NCI-H460 (cell line): Measurements from ENCODE around the gene NPTN. TPM values are rescaled to one million over a fixed set of nuclear protein-coding genes. Genes with fewer than 3 reads are reported as not detected.

Experiments
- DNase-seq: peaks from one replicate; pipeline ENCODE4 v3.0.0-alpha.2; 2016; ENCODE audit warnings: low read depth; ENCODE audit errors: extremely low read depth
- total RNA-seq: library from RNA; depleted of rRNA; stranded (reverse); fragments of >200 nt; shearing (Covaris generic); gene quantifications from 2 replicates; pipeline ENCODE4 v1.2.3, GENCODE V29; 2014; rRNA removed

NPTN gene
- total RNA-seq, 1 experiment from 2014 or later: 59.7 TPM

GRCh38 chr15:73527598-73527997 lies 105.6 kb downstream of the NPTN start:
- no peak for DNase-seq

GRCh38 chr15:73524919-73525318 lies 108.3 kb downstream of the NPTN start:
- no peak for DNase-seq

GRCh38 chr15:73522011-73522410 lies 111.2 kb downstream of the NPTN start:
- DNase-seq: no peak

- DNase-seq: no peak
These were observed 114.1 kb downstream of the NPTN start for GRCh38 chr15:73518876-73519733.

- no peak for DNase-seq
These were observed 114.9 kb downstream of the NPTN start for GRCh38 chr15:73518180-73518862.

GRCh38 chr15:73517566-73517965 lies 115.6 kb downstream of the NPTN start:
- no peak for DNase-seq

- no peak for DNase-seq
These were observed 117.7 kb downstream of the NPTN start for GRCh38 chr15:73515527-73515926.

Other genes with a start within 250 kb of the NPTN start
- gene REC114, start 190.2 kb downstream of the NPTN start, total RNA-seq: not detected in 2 replicates
- gene CD276, start 51.0 kb upstream of the NPTN start, total RNA-seq: 30.2 and 32.8 TPM in 2 replicates
- 0.02 TPM in 1 of 2 replicates, not detected in the other for gene INSYN1, start 120.0 kb upstream of the NPTN start, total RNA-seq
- gene TBC1D21, start 240.2 kb upstream of the NPTN start, total RNA-seq: not detected in 2 replicates